NCI-H1930 (cell line): ENCODE data around the gene CETN2.
"Not testable (repeated sequence)": the region's sequence is repeated elsewhere in the genome, so short reads cannot be mapped to it uniquely, and the experiment has no call there.

Experiments
- DNase-seq, 2 experiments: peaks; one replicate each; lab custom pipeline; 2025; lab: John Stamatoyannopoulos, UW

The CETN2 gene

DNA sequence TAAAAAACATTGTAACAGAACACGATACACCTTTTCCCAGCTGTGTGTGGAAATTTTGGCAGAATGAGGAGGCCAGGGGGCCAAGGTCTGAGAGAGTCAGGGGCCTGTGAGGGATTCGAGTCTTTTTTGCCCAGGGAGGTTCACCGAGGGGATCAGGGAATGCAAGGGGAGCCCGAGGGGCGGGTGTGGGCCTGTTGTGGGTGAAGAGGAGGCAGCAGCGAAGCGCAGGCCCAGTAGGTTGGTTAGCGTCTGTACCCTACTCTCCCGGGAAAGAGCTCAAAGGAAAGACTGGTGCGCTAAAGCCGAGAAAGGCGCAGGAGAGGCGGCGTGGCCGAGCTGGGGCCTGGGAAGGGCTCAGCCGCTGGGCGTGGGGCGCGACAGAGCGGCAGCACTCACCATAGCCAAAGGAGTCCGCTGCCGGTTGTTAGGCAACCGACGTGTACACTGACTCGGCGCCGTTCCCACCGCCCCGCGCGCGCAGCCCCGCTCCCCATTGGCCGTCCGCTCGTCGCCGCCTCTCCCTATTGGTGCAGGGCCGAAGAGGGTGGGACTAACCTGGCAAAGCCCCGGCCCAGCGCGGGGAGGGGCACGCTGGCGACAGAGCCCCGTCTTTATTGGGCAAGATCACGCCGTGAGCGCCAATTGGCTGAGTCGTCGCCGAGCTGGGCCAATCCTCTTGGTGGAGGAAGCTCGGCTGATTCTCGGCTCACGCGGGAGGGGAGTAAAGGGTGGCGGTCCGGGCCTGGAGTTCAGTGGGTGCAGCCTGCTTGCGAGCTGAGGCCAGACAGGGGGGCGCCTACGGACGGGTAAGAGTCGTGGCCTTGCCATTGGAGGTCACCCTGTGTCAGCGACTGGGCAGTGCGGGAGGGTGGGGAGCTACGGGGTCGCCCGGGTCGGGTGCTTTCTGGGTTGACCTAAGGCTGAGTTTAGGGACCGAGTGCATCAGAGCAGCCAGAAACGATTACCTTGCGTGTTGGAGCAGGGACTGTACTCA, at the start of gene CETN2, which contains the start of gene NSDHL:
TSS of gene CETN2 (minus strand) at position 446 of the 994 bp plus-strand sequence. CDS start at position 399, 47 bp downstream.
TSS of gene NSDHL (plus strand) at position 752 of the 994 bp plus-strand sequence. CDS start 15,262 bp downstream, outside the sequence.
- DNase-seq: peak; percentile 89 to 90

DNA sequence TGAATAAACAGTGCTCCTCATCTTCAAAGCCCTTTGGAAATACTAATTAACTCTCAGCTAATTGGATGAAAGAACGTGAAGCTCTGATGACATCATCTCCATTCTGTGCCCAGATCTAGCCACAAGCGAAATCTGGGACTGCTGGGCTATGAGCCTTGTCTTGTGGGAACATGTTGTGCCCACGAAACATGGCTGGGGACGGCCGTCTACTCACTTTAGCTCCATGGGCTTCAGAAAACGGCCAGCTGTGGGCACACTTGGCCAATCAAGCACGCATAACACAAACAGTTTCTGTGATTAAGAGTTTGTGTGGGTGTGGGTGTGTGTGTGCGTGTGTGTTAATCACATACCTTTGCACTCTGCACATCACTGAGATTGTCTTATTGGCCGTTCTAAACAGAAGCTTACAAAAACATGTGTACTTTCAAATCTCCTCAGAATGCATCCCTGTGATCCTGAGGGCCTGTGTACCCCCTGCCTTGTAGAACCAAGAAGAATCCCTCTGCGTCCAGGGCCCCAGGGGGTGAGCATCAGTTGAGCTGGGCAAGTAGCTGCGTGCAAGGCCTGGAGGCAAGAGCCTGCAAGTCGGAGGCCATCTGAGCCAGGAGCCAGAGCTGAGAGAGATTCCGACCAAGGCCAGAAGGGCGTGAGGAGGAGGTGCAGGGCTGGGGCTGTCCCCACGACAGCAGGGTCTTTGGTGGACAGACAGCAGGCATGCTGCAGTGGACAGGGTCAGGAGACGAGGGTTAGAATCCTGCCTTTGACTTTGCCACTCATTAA, 48.6 kb upstream of the CETN2 start:
- no peak for DNase-seq

DNA sequence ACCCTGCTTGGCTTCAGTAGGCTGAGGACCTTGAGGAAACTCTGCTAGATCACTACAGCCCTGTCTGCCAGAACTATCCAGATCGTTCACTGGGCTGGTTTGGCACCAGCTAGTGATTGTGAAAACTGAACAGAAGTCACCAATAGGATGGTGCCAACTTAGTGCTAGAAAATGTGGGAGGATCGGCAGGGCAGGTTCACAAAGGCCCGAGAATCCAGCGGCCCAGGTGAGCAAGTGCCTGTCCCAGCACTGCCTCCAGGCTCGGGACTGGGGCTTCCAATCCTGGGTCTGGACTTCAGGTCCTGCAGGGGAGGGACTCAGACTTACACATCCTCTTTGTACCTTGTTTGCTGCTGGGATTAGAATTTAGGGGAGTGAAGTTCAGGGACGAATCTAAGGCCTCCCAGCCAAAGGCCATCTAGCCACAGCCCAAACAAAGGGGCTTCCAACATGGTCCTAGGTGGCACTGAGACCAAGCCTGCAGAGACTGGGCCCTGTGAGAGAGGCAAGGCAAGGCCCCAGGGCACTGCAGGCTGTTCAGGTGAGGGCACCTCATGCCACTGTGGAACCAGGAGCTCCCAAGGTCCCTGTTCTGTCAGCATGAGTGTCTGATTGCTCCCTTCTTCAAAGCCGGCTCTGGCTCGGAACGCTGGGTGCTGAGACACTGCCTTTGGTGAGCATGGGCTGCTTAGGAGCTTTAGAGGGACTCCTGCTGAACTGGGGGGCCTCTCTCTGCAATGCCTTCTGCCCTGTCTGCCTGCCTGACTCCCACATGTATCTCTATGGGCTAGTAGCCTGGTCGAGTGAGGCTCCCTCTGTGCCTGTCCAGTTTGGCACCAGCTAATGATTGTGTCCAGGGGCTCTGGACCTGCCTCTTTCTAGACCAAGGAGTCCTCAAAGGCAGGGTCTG, 46.6 kb upstream of the CETN2 start:
- DNase-seq: no peak

DNA sequence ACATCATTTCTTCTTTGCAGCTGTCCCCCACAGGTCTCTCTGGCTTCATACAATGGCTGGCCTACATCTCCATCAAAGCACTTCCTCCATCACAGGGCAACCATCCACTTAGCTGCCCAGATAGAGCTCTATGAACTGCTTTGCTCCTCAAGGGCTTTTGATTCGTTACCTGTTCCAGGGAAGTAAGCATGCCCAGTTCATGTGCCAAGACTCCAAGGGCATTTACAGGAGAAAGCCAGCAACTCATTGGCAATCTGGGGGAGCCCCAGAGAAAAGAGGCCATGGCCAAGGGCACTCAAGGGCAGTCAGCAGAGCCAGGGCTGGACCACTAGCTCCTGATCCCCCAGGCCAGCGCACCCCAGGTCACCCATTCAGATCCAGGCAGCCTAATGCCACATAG, 42.8 kb upstream of the CETN2 start:
- no peak for DNase-seq

DNA sequence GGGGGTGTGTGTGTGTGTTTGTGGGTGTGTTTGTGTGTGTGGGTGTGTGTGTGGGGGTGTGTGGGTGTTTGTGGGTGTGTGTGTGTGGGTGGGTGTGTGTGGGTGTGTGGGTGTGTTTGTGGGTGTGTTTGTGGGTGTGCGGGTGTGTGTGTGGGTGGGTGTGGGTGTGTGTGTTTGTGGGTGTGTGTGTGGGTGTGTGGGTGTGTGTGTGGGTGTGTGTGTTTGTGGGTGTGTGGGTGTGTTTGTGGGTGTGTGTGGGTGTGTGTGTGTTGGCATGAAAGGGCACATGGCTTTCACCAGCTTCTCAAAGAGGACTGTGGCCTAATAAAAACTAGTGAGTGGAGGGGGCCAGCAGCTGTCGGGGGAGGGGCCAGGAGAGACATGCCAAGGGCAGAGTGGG, 42.0 kb upstream of the CETN2 start:
- DNase-seq: no peak

DNA sequence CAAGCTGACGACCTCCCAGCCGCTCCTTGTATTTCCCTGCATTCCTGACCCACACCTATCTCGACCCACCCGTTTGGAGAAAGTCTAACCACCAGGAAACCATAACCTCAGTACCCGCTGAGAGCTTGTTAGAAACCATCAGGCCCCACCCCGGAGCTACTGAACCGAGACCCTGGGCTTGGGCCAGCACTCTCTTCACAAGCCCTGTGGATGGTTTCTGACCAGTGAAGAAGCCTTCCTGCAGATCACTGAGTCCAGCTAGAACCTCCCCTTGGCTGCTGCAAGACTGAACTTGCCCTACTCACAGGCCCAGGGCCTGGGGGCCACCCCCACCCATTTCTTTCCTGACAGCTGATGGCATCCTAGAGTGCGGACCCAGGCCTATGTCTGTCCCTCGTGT, 40.7 kb upstream of the CETN2 start:
- DNase-seq: no peak

DNA sequence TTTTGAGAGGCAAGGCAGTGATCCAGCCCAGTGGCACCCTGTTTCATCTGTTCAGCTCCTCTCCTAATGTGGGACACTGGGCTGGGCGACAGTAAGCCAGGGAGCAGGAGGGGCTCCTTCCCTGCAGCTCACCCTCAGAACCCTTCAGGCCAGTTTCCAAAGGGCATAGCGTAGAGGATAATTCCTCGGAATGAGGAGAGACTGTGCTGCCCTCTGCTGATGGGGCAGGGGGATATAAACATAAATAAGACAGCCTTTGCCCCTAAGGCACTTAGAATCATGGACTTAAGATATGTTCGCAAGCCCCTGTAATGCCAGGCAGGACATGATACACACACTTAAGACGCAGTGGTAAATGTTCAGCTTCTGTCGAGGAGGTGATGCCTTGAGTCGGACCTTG, 39.4 kb upstream of the CETN2 start:
- no peak for DNase-seq

DNA sequence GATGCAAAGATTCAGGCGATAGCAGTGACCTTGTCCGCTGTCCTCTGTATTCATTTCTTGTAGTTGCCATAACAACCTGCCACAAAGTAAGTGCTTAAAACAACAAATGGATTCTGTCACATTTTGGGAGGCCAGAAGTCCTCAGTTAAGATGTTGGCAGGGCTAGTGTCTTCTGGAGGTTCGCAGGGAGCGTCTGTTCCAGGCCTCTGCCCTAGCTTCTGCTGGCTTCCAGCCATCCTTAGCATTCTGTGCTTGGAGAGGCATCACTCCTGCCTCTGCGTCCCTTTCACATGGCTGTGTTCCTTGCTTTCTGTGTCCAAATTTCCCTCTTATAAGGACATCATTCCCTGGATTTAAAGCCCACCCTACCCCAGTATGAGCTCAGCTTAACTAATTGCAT, 35.8 kb upstream of the CETN2 start:
- DNase-seq: no peak

DNA sequence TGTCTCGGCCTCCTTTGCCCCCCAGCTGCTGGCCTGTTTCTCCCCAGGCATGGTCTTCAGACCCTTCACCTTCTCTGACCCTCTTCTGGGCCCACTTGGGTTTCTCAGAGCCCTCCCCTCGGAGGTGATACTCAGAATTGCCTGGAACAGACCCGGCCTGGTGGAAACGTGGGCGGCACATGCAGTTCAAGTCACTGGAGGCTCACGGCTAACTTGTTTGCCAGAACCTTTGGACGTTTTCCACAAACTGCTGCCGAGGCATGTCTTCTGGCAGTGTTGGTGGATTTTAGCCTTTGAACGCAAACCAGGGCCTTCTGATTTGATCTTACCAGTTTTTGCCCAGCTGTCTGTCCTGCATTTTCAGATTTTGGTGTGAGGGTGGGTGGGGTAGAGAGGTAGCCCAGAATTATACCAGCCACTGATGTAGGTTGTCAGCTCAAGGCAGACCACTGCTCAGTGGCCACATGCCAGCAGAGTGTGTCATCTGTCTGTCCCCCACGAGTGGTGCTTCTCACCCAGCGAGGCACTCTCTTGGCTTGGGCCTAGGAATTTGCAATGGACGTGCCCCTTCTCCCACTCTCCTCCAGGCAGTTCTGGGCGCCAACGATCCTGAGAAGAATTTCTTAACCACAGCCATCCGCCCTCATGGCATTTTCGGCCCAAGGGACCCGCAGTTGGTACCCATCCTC, 34.8 kb upstream of the CETN2 start:
- no peak for DNase-seq

DNA sequence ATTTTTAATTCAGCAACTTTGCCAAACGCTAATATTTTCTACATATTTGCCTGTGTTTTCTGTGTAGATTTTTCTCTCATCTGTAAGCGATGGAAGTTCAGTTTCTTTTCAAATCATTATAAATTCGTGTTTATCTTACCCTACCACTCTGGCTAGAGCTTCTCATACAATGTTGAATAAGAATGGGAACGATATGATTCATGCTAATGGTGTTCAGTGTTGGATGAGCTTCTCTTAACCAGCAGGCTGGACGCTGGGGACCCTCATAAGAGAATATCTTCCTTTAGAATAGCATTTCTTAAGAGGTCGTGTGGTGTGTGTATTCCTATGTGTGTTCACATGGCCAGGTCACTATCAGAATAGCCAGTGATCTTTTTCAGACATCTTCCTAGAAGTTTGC, 31.3 kb upstream of the CETN2 start:
- no peak for DNase-seq

DNA sequence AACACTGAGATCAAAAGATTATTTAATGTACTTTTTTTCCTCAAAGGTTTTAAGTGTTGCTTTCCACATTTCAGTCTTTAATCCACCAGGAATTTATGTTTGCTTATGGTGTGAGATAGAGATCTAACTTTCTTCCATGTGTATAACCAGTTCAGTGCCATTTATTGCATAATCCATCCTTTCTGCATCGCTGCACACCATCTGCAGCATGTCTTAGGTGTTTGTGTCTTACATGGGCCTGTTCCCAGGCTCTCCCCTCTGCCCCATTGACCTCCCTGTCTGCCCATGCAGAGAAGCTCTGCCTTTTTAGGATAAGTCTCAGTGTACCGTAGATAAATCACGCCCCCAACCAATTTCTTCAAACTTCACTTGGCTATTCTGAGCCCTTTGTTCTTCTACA, 30.6 kb upstream of the CETN2 start:
- no peak for DNase-seq

DNA sequence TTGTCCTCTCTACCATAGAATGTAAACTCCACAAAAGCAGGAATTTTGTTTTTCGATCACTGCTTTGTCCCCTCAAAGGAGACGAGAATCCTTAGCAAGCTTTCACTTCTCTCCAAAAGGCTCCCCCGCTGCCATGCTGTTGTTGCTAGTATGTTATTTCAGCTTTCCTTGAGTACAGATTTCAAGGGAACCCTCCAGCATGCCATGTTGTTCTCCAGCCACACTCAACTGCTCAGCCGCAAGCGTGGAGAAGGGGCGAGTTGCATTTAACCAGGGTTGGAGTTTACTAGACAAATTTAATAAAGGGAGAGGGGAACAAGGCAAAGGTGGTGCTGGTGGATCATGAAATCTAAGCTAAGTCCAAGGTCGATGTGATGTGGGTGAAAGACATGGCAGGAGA, 23.4 kb upstream of the CETN2 start:
- no peak for DNase-seq

DNA sequence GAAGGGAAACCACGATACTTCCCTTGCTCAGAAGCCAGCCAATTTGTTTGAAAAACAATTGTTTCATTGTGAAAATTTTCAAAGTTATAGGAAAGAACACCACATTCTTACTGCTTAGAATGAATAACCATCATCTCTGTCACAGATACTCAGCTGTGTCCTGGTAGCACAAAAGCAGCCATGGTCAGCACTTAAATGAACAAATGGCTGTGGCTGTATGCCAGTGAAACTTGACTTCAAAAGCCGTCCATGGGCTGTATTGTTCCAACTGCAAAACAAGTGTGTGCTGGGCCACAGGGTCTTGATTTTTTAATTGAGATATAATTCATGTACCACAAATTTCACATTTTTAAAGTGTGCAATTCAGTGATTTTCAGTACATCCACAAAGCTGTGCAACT, 19.9 kb upstream of the CETN2 start:
- no peak for DNase-seq

DNA sequence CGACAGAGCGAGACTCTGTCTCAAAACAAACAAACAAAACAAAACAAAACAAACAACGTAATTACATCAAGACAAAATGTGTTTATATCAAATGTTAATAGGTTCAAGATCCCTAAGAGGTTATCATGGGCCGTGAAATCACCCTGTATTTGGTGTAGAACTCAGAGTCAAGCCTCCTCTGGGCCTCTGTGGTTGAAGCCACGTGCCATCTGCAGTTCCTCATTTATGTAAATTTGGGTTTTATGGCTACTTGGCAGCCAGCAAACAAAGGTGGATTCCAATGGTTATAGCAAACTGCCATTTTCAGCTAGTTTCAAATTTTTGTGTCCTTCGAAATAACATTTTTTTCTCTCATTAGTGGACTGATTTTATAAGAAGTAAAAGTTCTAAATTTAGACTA, 16.7 kb upstream of the CETN2 start:
- DNase-seq: no peak

DNA sequence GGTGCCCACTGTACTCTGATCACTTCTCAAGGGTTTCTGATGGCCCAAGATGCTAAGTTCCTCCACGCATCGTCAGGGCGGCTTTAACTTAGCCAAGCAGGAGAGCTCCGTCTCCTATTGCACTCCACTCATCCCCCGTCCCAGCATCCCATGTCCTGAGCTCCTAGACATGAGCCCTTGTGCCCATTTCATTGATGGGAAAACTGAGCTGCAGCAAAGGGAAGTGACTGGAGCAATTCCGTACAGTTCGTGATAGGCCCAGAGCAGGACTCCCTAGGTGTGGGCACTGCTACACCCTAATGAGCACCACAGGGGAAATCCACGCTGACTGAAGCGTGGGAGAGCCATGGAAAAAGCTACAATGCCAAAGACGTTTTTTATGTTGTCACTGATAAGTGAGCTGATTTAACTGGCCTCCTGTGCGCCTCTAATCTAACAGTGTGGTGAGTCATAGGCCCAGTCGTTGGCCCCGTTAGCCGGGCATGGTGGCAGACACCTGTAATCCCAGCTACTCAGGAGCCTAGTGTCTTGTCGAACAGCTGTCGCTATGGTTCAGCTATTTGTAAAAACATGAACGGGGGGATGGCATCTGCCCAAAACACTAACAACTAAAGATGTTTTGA, 15.2 kb upstream of the CETN2 start:
- DNase-seq: no peak

DNA sequence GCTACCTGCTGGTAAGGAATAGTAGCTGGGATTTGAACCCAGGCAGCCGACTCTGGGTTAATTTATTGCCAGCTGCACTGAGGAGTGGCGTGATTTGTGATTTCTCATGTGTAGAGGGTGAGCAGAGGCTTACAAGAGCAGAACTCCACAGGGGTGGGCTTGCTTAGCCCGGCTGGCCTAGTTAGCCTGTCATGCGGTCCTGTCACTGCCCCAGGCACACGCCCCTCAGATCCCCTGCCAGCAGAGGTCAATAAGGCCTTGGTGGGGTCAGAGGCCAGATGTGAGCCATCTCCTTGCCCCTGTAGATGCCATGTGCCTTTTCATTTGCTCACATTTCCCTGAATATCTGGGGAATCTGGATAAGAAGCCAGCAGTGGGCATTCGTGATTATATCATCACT, 13.7 kb upstream of the CETN2 start:
- DNase-seq: no peak

DNA sequence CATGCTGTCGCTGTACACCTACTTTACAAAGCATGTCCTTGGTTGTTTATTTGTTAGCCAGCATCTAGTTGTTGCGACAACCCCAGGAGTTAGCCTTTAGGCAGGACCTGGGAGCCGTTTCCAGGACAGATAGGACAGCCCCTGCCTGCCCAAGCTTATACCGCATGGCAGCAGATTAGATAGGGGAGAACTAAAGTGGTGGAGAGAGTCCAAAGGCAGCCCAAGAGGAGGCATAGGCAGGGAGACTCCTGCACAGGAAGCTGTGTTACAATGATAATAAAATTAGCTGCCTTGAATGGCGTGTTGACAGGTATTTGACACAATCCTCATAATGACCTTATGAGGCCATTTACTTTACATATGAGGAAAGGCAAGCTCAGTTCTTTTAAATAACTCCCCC, 13.3 kb upstream of the CETN2 start:
- DNase-seq: no peak

DNA sequence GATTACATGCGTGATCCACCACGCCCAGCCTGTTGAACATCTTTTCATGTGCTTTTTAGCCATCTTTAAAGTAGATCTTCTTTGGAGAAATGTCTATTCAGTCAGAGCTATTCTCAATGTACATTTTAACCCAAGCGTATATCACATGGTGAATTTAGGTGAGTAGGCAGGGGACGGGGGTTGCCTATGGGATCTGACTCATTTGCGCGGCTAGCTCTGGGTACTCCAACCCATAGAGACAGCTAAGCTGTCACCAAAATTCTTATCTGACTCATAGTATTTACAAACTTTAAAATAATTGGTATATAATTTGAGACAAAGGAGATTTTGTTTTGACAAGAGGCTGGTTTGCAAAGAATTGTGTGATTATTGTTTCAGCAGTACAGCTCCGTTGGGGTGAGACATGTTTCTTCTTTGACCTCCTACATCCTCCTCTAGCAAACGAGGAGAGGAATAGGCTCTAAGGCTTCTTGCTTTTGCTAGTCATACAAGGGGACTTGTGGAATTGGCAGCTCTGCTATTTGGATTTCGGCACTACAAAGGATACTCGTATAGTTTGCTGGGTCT, 12.3 kb upstream of the CETN2 start:
- no peak for DNase-seq

DNA sequence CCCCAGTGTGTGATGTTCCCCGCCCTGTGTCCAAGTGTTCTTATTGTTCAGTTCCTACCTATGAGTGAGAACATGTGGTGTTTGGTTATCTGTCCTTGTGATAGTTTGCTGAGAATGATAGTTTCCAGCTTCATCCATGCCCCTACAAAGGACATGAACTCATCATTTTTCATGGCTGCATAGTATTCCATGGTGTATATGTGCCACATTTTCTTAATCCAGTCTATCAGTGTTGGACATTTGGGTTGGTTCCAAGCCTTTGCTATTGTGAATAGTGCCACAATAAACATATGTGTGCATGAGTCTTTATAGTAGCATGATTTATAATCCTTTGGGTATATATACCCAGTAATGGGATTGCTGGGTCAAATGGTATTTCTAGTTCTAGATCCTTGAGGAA, 4.9 kb upstream of the CETN2 start:
- DNase-seq: not testable (repeated sequence)

DNA sequence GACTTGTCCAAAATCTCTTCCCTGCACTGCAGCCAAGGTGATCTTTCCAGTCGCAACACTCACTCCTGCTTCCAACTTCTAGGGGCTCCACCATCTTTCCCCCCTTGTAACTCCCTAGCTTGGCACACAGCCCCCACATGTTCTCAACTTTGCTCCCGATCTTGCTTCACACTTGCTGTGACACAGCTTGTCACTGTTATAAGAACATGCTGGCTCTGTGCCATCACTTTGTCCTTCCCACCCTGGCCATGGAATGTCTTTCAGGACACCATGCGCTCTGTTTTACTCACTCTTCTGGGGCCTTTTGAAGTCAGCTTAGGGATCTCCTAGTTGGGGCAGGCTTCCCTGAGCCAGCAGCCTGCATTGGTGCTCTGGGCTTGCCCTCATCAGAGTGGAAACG, 2.8 kb upstream of the CETN2 start:
- DNase-seq: no peak
